Glomerular visceral epithelial cell (primary cell): ENCODE data around the gene TMC7.
"Not testable (repeated sequence)": the region's sequence is repeated elsewhere in the genome, so short reads cannot be mapped to it uniquely, and the experiment has no call there.

Experiments used
- DNase-seq: peaks from one replicate; pipeline ENCODE4 v3.0.0-alpha.2; 2016; ENCODE audit errors: extremely low spot score

TMC7 gene

DNA sequence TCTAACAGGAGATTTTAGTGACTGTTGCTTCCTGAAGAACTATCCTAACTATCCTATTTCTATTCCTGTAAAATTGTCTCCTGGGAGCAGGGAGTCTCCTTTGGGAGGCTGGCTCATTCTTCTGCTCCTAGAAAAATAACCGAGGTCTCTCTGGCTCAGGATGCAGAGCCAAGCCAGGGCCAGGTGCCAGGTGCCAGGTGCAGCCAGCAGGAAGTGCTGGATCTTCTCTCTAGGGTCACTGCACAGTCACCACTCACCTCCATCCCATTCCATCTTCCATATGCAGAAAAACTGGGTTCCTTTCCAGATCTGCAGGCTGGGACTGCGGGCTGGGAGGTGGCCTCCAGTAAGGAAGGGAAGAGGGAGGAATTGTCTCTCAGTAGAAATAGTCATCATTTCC is 3.8 kb upstream of the TMC7 start:
- DNase-seq: no peak

DNA sequence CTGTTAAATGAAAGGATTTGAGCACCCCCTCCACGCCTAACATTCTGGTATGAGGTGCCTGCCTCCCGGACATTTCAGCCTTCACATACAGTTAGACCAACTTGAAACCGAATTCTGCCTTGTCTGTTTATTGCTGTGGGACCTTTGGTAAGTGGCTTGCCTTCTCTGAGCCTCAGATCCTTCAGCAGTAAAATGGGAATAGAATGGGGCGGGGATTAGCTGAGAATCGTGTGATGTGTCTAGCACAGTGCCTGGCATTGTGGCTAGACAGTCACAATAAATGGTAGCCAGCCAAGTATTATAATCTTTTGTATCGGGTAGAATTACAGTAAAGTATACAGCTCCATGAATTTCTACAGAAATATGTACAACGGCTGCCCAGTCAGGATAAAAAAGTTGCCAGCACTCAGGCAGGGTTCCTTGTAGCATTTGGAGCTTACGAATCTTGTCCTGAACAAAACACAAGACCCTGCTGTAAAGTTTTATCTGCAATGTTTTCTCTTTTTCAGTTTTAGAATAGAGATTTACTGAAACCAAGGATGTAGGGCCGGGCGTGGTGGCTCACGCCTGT is 786 bp downstream of the TMC7 start:
- DNase-seq: no peak

DNA sequence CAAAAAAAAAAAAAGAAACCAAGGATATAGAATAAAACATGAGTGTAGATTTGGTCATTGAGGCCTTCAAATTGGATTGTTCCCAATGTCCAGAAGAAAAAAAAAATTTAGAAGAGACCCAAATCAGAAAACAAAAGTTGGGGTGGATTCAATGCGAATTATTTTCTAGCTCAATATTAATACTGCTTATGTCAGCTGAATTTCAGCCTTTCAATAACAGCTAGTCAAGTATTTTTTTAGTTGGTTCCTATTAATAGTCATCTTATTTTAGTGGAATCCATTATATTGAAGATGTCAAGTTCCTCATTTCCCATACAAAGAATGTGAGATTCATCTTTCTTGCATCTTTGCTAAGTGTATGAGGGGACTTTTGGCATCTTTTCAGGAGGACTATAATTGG is 1.5 kb downstream of the TMC7 start:
- DNase-seq: not testable (repeated sequence)

DNA sequence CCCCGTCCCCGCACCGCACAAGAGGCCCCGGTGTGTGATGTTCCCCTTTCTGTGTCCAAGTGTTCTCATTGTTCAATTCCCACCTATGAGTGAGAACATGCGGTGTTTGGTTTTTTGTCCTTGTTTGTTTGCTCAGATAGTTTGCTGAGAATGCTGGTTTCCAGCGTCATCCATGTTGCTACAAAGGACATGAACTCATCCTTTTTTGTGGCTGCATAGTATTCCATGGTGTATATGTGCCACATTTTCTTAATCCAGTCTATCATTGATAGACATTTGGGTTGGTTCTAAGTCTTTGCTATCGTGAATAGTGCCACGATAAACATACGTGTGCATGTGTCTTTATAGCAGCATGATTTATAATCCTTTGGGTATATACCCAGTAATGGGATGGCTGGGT is 8.0 kb downstream of the TMC7 start:
- not testable (repeated sequence) for DNase-seq

DNA sequence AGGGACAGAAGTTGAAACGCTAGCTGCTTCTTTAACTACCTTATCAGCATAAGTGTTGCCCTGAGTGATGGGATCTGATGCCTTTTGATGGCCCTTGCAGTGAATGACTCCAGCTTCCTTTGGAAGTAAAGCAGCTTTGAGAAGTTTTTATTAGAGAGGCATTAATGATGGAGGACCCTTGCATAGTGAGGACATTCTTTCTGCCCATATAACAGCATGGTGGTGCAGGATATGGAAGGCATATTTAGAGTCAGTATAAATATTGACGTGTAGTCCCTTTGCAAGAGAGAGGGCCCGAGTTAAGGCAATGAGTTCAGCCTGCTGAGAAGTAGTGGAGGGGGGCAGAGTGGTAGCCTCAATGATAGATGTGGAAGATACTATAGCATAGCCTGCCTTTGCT is 9.8 kb downstream of the TMC7 start:
- DNase-seq: not testable (repeated sequence)

DNA sequence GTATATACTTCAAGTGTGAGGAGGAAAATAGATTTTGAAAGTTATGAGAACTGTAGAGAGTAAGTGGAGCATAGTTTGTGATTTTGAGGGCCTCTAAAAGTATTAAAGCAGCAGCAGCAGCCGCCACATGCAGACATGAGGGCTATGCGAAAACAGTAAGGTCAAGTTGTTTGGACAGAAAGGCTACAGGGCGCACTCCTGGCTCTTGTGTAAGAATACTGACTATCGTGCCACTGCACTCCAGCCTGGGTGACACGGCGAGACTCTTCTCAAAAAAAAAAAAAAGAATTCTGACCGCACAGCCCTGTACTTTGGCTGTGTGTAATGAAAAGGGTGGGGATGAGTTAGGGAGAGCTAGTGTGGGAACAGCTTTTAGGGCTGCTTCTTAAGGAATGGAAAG is 10.4 kb downstream of the TMC7 start:
- DNase-seq: not testable (repeated sequence)

DNA sequence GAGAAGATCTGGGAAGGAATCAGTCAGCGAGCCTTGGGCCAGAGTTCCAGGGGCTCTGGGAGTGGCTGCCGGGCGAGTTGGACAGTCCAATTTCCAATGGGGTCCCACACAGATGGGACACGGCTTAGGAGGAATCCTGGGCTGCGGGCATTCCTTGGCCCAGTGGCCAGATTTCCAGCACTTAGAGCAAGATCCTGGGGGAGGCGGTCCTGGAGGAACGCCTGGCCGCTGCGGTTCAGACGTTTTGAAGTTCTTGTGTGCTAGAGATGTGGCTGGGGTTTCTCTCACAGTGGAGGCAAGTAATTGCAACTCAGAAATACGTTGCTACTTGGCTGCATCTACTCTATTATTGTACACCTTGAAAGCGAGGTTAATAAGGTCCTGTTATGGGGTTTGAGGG is 11.7 kb downstream of the TMC7 start:
- not testable (repeated sequence) for DNase-seq

DNA sequence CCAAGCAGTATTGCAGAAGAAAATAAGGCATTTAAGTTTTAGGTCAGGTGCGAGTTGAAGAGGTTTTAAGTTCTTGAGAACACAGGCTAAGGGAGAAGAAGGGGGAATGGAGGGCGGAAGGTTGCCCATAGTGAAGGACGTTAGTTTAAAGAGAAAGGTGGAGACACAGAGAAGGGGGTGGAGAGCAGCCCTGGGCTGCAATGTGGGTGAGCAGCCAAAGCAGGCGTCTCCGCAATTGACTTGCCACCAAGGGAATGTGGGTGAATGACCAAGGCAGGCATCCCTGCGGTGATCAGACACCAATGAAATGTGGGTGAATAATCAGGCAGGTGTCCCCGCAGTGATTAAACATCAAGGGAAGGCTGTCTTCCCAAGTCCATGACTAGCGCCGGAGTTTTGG is 12.8 kb downstream of the TMC7 start:
- not testable (repeated sequence) for DNase-seq

DNA sequence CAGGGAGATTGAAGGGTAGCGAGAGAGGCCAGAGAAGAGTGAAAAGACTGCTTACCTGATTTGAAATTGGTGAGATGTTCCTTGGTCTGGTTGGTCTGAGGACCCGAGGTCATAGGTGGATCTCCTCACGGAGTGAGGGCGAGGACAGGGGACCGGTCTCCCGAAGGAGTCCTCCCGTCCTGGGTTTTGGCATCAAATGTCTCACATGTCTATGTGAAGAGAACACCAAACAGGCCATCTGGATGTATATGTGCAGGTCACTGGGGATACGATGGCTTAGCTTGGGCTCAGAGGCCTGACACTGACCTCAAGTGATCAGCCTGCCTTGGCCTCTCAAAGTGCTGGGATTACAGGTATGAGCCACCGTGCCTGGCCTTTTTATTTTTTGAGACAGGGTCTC is 13.3 kb downstream of the TMC7 start:
- not testable (repeated sequence) for DNase-seq

DNA sequence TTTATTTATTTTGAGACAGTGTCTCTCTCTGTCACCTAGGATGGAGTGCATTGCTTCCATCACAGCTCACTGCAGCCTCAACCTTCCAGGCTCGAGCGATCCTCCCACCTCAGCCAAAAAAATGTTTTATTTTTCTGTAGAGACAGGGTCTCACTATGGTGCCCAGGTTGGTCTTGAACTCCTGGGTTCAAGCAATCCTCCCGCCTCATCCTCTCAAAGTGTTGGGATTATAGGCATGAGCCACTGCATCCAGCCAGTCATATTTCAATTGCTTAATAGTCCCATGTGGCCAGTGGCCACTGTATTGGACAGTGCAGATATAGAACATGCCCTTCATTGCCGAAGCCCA is 15.3 kb downstream of the TMC7 start:
- no peak for DNase-seq

DNA sequence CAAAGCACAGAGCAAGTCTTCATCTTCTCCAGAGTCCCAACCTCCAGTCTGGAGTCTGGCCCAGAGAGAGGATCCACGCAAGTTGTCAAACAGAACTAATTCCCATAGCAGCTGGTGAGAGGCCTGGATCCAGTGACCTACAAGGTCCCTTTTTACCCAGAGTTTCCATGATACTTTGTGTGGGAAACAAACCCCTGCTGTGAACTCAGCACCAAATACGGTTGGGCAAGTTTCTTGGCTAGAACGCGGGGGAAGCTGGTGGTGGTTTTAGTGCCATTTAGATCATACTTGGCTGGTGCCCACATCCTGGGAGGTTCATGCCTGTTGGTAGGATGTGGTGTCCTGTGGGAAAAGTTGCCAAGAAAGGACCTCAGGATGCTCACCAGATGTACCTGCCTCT is 18.1 kb downstream of the TMC7 start:
- DNase-seq: peak; percentile 88

DNA sequence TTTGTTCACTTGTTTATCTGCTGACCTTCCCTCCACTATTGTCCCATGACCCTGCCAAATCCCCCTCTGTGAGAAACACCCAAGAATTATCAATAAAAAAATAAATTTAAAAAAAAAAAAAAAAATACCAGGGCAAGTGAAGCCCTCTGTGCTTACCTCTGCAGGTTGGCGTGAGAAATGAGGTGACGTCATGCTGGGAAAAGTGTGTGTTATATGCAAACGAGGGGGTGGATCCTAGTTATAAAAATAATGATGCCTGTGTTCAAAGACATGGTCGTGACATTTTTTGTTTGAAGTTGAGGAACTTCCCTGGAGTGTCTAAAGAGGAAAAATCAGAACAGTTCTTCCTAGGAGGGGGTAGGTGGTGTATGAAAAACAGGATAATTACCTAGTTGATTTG is 20.2 kb downstream of the TMC7 start:
- DNase-seq: no peak

DNA sequence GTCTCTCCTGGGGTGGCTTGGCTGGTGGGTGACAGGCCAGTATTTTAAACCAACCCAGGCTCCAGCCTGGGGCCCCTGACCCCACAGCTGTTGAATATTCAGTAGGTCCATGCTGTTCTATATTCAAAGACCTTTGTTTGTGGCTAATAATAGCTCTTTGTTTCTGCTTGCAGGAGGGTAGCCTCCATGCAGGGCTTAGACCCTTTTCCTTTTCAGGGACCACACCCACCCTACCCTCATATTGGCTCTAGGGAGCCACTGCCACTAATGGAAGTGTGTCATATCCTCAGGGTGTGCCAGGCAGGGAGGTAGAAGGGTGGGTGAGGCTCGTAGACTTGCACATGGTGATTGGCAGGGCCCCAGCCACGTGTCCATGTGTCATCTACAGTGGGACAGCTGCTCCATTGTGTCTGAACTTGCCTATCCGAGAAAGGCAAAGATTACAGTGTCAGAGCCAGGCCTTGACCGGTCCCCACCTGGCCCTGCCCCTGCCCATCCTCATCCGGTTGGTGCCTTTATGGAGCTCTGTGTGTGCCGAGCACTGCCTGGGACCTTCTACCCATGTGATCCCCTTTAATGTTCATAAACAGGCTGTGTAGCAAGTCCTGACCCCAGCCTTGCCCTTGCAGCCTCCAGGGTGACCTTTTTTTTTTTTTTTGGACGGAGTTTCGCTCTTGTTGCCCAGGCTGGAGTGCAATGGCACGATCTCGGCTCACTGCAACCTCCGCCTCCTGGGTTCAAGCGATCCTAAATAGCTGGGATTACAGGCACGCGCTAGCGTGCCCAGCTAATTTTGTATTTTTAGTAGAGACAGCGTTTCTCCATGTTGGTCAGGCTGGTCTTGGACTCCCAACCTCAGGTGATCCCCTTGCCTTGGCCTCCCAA is 22.1 kb downstream of the TMC7 start:
- no peak for DNase-seq

DNA sequence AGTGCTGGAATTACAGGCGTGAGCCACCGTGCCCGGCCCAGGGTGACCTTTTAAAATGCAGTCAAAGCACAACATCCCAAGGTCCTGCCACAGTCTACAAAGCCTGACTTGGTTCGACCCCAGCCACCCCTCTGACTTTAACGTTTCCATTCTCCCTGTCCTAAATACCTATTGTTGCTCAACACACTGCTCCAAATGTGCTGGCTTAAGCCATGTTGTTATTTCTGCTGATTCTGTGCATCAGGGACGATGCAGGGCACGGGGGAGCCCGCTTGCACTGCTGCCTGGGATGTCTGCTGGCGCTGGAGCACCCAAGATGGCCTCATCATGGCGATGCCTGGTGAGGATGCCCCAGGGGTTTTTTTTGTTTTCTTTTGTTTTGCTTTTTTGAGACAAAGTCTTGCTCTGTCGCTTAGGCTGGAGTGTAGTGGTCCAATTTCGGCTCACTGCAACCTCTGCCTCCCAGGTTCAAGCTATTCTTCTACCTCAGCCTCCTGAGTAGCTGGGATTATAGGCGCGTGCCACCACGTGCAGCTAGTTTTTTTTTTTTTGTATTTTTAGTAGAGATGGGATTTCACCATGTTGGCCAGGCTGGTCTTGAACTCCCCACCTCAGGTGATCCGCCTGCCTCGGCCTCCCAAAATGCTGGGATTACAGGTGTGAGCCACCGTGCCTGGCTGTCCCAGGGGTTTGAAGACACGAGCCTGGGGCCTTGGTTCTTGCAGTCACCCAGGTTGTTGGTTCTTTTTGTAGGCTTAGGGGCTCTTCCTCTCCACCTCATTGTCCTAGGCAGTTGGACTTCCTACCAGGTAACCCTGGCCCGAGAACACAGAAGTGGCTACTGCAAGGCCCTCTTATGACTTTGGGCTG is 22.9 kb downstream of the TMC7 start:
- DNase-seq: no peak

DNA sequence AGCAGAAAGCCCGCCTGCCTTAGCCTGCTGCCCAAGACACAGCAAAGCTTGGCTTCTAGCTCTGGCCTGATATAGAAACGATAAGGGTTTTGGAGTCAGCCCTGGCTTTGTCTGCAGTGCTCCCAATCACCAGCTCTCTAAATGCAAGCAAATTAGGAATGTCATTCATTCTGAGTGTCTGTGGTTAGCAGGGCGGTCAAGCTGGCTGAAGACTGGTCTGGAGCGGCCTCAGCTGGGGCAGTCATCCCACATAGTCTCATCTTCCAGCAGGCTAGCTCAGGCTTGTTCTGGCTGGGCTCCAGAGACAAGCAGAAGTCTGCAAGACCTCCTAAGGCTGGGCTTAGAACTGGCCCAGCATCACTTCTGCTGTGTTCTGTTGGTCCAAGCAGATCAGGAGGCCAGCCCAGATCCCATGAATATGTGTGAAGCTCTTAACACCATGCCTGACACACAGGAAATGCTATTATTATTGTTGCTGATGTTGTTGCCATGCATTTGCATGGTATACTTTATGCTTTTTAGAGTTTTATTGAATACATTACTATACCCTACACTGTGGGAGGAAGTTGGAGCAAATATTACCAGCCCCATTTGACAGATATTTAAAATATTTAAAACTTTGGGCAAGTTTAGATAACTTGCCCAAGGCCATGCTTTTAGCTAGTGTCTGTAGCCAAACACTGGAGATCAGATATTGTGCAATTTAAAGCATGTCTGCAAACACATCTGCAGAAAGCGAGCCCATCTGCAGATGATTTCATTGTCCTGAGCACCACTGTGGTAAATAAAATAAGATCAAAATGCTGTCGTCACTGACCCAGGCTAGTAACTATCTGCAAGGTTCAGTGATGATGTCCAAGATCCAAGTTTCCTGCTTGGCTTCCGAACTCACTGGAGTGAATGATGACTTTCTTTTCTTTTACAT is 24.8 kb downstream of the TMC7 start:
- peak; percentile 84 for DNase-seq

DNA sequence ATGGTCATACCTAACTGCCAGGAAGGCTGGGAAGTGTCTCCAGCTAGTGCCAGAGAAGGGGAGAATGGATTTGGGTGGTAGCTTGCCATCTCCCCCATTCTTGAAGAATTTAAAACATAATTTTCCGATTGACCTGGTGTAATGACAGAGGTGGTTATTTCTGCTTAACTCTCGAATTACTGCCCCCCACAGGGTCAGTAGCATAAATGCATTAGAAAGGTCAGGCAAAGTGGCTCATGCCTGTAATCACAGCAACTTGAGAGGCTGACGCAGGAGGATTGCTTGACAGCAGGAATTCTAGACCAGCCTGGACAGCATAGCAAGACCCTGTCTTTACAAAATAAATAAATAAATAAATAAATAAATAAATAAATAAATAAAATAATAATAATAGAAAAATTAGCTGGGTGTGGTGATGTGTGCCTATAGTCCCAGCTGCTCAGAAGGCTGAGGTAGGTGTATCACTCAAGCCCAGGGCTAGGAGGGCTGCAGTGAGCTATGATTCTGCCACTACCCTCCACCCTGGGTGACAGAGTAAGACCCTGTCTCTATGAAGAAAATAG is 27.5 kb downstream of the TMC7 start:
- DNase-seq: no peak

DNA sequence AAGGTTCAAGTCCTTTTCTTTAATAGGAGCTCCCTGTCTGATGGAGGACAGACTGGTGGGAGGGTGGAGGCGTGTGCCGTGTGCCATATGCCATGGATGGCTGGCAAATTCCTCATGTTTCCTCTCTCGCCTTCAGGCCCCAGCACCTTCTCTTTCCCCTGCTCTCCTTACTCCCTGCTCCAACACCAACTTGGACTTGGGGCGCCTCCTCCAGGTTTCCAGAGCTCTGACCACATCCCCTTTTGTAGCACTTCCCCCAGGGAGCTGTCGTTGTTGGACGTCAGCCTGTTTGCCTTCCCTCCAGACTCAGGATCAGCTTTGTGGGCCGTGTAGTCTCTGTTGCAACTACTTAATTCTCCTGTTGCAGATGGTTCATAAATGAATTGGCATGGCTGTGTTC is 30.7 kb downstream of the TMC7 start:
- no peak for DNase-seq

DNA sequence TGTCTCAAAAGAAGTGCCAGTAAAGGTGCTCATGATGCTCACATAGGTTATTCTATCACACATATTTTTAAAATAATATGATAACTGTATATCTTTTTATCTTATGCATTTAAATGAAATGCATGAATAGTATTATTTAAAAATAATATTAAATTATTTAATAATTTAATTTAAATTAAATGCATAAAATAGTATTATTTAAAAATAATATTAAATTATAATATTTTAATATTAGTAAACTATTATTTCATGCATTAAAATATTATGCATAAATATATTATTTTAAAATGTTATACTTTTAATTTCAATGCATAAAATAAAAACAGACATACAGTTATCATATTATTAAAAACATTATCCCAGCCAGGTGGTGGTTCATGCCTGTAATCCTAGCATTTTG is 33.4 kb downstream of the TMC7 start:
- DNase-seq: no peak

DNA sequence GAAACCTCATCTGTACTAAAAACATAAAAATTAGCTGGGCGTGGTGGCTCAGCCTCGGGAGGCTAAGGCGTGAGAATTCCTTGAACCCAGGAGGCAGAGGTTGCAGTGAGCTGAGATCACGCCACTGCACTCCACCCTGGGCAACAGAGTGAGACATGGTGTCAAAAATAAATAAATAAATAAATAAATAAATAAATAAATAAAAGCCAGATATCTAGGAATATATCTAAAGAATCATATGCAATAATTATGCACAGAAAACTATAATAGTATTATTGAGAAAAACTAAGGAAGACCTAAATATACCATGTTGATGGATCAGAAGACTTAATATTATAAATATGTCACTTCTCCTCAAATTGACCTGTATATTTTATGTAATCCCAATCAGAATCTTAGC is 37.0 kb downstream of the TMC7 start:
- DNase-seq: no peak

DNA sequence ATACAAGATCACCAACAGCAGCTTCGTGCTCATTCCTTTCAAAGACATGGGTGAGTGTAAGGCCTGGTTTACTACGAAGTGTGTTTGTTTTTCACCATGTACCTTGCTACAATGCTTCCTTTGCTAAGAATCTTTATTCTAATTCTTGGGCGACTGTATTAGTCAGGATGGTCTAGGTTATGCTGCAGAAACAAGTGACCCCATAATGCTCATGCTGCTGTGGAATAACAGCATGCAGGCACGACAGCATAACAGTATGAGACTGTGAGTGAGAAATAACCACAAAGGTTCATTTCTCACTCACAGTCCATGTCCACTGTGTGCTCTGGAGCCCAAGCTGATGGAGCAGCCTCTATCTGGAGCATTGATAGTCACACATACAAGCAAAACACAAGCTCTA is 38.0 kb downstream of the TMC7 start:
- DNase-seq: no peak

DNA sequence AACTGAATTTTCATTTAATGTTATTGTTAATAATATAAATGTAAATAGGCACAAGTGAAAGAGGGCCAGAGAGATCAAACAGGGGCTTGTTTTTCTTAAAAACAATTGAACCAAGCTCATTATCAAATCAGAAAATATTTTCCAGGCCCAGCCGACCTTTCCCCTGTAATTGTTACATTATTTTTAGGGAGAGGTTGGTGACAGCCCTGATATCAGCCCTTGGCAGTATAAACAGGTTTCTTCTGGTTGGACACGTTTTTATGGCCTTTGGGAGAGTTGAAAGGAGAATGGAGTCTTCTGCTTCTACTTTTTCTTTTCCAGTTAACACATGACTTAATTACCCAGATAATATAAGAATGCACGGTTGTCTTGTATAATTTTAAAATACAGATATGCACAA is 43.7 kb downstream of the TMC7 start:
- no peak for DNase-seq
